GM19452 (cell line): Measurements from ENCODE around the gene GPX7.

ENCODE experiments used
- ATAC-seq: cut with Tn5 transposase; IDR thresholded peaks from one replicate; pipeline ENCODE4 v1.9.1; 2021; ENCODE audit not compliant: unreplicated experiment

The GPX7 gene

DNA sequence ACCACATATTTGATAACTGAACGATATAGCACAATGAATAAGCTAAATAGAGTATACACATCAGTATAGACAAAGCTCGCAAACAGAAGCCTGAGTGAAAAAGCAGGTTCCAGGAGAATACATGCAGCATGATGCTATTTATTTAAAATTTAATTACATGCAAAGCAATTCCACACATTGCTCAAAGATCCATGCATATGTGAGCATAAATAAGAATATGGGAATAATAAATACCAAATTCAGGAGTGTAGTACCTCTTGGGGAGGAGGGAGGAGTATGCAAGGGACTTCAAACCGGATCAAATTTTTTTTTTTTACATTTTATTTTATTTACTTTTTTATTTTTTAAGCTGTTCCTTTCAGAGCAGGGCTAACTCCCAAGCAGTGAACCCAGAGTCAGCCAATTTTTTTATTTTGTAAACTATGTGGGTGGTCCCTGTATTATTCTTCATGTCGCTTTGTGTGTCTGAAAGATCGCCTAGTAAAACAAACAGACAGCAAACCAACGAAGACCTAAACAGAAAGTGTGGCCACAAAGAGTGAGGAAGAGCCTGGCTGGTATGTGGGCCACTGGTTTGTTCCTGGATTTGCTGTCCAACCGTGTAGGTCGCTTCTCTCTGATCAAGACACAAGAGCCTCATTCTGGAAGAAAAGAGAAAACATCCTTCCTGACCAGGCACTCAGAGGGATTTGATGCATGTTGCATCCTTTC is 26.6 kb downstream of the GPX7 start:
- no peak for ATAC-seq

- no peak for ATAC-seq
Measured at GRCh38 chr1:52629325-52629643, 27.1 kb downstream of the GPX7 start.

- no peak for ATAC-seq
Measured at GRCh38 chr1:52629667-52630066, 27.5 kb downstream of the GPX7 start.

DNA sequence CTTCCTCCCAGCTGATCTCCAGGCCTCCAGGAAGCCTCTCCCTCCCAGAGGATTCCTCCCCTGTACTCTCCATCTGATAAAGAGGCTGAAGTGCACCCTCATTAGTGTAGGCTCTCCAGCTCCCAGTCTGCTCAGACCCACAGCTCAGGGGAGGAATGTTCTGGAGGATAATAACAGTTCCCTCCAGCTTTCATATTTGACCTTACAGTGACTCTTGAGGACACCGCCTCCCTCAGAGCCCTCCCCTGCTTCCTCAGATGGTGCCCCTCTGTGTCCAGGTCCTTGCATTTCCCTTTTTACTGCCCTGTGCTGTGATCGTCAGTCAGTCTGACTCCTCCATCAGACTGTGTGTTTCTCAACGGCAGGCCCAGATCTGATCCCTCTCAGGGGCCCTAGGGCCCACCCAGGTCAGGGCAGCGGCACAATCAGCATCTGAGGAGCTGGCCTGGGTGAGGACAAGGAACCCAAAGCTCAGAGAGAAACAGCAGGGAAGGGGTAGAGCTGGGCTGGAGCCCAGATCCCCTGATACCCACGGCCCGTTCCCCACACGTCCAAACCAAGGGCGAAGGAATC is 29.7 kb downstream of the GPX7 start:
- no peak for ATAC-seq

- no peak for ATAC-seq
Measured at GRCh38 chr1:52632732-52633290, 30.6 kb downstream of the GPX7 start, which contains the start of gene SHISAL2A. Gene SHISAL2A (plus strand): TSS chr1:52633168. CDS start chr1:52633494, 326 bp downstream.

GRCh38 chr1:52633291-52633754 is 31.2 kb downstream of the GPX7 start:
- no peak for ATAC-seq

GRCh38 chr1:52634111-52634510 is 31.9 kb downstream of the GPX7 start:
- no peak for ATAC-seq

DNA sequence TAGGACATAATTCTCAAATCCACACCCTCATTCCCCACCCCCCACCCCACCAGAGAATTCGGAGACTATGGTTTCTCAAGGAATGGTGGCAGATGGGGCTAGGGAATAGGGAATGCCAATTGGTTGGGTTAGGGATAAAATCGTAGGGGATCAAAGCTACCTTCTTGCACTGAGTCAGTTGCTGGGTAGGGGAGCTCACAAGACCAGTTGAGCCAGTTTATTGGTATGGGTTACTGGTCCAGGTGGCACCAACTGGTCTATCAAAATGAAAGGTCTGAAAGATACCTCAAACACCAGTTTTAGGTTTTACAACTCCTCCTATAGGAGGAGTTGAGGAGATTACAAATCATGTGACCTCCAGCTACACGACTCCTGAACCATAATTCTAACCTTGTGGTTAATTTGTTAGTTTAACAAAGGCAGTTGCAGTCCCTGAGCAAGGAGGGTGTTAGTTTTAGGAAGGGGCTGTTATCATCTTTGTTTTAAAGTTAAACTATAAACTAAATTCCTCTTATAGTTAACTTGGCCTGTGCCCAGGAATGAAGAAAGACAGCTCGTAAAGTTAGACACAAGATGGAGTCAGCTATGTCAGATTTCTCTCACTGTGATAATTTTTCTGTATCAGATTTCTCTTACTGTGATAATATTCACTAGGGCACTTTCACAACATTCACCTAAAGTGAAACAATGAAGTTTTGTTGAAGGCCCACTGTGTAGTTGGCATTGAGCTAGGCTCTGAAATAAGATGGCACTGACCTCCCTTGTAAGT is 33.3 kb downstream of the GPX7 start:
- ATAC-seq, result no peak

DNA sequence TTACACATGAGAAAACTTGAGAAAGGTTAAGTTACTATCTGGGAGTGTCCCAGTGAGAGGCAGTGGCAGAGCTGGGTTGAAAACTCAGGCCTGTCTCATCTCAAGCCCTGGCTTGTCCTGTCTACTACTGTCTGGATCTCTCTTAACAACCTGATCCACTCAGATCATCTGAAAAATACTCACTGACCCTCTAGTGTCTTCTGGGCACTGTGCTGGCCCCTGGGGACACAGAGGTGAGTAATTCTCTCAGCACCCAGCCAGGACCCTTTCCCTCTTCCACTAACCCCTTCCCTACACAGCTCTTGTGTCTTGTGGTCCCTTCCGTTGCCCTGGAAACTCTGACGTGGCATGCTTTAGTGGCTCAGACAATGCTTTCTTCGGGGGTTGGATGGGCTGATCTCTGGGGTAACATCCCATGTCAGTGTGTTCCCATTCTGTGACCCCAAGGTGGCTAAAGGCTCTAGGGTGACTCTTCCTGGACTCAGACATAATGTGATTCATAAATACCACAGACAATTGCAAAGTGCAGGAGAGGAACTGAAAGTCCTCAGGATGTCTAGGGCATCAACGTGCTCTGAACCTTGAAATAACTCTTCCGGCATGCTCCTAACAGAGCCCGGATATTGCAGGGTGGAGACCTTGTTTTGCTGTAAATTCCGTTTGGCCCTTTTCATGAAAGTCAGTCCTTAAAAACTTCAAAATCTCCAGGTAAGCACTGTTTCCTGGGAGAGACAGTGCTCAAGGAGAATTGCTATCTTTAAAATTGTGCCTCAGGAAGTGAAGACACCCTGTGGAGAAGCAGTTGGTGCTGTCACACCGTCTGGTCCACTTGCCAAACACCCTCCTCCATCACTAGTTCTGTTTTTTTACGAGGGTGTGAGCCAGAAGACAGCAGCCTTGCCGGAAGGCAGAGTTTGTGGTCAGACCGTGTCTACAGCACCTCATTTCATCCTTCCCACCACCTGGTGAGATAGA is 34.8 kb downstream of the GPX7 start:
- ATAC-seq, result peak; percentile 72

DNA sequence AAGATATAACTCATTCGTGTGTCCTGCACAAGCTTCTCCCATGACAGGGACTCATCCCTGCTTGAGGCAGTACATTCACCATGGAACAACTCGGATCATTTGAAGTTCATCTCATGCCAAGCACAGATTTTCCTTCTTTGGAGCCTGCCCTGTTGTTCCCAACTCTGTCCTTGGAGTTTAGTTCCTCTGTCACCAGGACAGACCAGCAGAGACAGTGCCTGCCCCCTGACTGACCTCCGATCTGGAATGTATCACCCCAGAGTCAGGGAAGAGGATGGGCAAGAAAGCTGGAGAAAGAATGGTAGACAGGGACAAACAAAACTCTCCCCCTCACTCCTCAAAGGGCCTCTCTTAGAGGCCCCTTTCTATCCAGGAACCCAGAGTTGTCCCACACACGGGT is 35.8 kb downstream of the GPX7 start:
- no peak for ATAC-seq

DNA sequence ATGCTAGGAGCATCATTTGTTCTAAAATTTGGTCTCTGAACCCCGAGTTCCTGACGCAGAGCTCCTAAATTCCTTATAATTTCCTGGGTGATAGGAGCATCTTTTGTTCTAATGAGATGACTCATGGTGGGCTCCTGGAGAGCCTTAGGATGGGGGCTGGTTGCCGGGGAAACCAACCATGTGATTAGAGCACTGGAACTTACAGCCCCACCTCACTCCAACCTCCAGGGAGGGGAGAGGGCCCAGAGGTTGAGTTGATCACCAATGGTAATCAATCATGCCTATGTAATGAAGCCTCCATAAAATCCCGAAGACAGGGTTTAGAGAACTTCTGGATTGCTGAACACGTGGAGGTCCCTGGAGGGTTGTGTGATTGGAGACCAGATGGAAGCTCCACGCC is 38.5 kb downstream of the GPX7 start:
- no peak for ATAC-seq

GRCh38 chr1:52641307-52641706 is 39.1 kb downstream of the GPX7 start:
- no peak for ATAC-seq

- no peak for ATAC-seq
Measured at GRCh38 chr1:52645261-52645660, 43.1 kb downstream of the GPX7 start.

- ATAC-seq, result no peak
Measured at GRCh38 chr1:52651904-52652303, 49.7 kb downstream of the GPX7 start.

- no peak for ATAC-seq
Measured at GRCh38 chr1:52653207-52653849, 51.2 kb downstream of the GPX7 start.

DNA sequence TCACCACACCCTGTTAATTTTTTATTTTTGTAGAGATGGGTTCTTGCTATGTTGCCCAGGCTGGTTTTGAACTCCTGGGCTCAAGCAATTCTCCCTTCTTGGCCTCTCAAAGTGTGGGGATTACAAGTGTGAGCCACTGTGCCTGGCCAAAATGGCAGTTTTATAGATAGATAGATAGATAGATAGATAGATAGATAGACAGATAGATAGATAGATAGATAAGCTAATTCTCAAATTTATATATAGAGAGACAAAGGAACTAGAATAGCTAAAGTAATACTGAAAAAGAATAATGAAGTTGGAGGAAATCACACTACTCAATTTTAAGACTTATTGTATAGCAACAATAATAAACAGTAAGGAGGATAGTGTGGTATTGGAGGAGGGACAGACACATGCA is 51.9 kb downstream of the GPX7 start:
- ATAC-seq, result no peak

DNA sequence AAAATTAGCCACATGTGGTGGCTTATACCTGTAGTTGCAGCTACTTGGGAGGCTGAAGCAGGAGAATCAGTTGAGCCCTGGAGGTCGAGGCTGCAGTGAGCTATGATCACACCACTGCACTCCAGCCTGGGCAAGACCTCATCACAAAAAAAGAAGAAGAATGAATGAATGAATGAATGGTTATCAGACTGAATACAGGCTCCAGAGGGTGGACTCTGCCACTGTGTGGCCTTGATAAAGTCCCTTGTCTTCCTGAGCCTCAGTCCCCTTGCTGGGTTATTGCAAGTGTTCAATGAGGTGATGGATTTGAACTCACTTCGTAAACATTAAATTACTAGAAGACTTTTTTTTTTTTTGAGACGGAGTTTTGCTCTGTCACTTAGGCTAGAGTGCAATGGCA is 55.5 kb downstream of the GPX7 start:
- no peak for ATAC-seq
